Measurements from ENCODE around the gene GMPPA. TPM values are rescaled to one million over a fixed set of nuclear protein-coding genes. Genes with fewer than 3 reads are reported as not detected.

GMPPA gene
- polyA plus RNA-seq, 2 of the 4 experiments (the other 2 are of a cell fraction): 36.2 to 46.2 TPM

GRCh38 chr2:219538504-219538951, 39.8 kb downstream of the GMPPA start (continued):
- no peak for TF ChIP-seq ELK1 (IDR thresholded peaks at IDR 0.05; ENCODE audit: low read depth, low read length)
- TF ChIP-seq HDAC2 (IDR thresholded peaks at IDR 0.05): no peak

GRCh38 chr2:219538956-219539788, 40.5 kb downstream of the GMPPA start:
- TF ChIP-seq KDM5A (IDR thresholded peaks at IDR 0.05): no peak
- no peak for TF ChIP-seq CEBPB (IDR thresholded peaks at IDR 0.05)
- TF ChIP-seq SREBF2 (IDR thresholded peaks at IDR 0.05): no peak
- no peak for TF ChIP-seq NFE2L2 (conservative IDR thresholded peaks at IDR 0.05; ENCODE audit: low read length)
- no peak for TF ChIP-seq ESRRA (IDR thresholded peaks at IDR 0.05; ENCODE audit: borderline replicate concordance, low read length)
- TF ChIP-seq PHF8 (IDR thresholded peaks at IDR 0.05; ENCODE audit: borderline replicate concordance, low read depth): no peak
- no peak for TF ChIP-seq ZFP36 (IDR thresholded peaks at IDR 0.05; ENCODE audit: borderline replicate concordance, partially characterized antibody)
- Histone ChIP-seq H3K4me3 (no peak overlapping the region), H3K9me3 (no peaks in the 10 kb centered on the region), H3K4me1 (peaks cover 10% of the 10 kb centered on the region), H3K4me2 (no peak overlapping the region), H3K27ac (no peak overlapping the region)
- ChIA-PET POLR2A (no interaction called here), CTCF (interaction anchor here (0.7 to 79.1 kb wide), 9 partner anchors 9 to 151 kb away, joined by 3 to 3291 read pairs (median 68); partner anchors contain the start of genes ASIC4, GMPPA and SPEG)
- DNase-seq (ENCODE audit: low read depth in 1 of 2, low spot score in 1 of 2): no peak
- FAIRE-seq: no peak
- no peak for ATAC-seq
- 91% methylated on average over 11 of the region's 32 CpGs for WGBS (ENCODE audit: missing lambda C conversion rate)

DNA sequence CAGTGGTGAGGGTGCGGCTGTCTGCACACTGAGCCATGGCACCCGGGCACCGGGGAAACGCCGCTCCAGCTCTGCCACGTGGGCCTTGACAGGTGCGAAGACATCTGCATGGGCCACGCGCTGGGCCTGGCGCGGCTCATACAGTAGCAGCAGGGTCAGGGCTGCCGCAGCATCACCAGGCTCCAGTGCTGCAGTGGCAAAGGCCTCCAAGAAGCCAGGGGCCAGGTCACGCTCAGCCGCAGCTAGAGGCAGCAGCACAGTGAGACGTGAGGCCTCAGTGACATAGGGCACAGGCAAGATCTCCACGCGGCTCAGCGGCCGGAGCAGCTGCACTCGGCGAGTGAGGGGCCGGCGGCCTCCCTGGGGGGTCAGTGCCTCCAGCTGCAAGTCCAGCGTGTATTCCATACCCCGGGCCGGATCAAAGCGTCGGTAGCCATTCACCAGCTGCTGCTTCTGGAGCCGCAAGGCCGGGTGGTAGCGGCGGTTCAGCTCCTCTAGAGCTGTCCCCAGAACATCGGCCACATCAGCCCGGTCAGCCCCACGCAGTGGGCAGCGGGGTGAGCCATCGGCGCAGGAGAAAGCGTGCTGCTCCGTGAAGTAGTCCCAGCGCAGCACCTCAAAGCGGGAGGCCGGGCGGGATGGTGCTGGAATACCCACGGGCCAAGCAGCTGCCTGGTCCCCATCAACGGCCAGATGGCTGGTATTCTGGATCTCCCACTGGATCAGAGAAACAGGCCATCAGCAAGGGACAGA, 41.4 kb downstream of the GMPPA start:
- FAIRE-seq (no peak), ATAC-seq (no peak), DNase-seq (ENCODE audit: low read depth in 1 of 2, low spot score in 1 of 2) (no peak)
- Histone ChIP-seq H3K4me2 (no peak overlapping the region), H3K9me3 (no peaks in the 10 kb centered on the region), H3K4me1 (peaks cover 12% of the 10 kb centered on the region), H3K4me3 (no peak overlapping the region), H3K27ac (no peak overlapping the region)
- 95% methylated on average over 22 of the region's 46 CpGs for WGBS (ENCODE audit: missing lambda C conversion rate)
- ChIA-PET POLR2A (no interaction called here), CTCF (interaction anchor here (0.7 to 79.1 kb wide), 17 partner anchors 9 to 197 kb away, joined by 3 to 3291 read pairs (median 11); partner anchors contain the start of genes ASIC4, GMPPA, OBSL1 and SPEG)
- TF ChIP-seq JUN (IDR thresholded peaks at IDR 0.05): no peak
- no peak for TF ChIP-seq ELK1 (IDR thresholded peaks at IDR 0.05; ENCODE audit: low read depth, low read length)
- TF ChIP-seq MAZ (IDR thresholded peaks at IDR 0.05; ENCODE audit: borderline replicate concordance, low read depth, low read length): no peak
- no peak for TF ChIP-seq BHLHE40 (IDR thresholded peaks at IDR 0.05; ENCODE audit: low read depth, low read length)
- TF ChIP-seq EHMT2 (IDR thresholded peaks at IDR 0.05; ENCODE audit: low read depth): no peak
- TF ChIP-seq NPAS2 (CRISPR knock-in tag; IDR thresholded peaks at IDR 0.05; ENCODE audit: borderline replicate concordance): no peak
- TF ChIP-seq, protein P1, sequence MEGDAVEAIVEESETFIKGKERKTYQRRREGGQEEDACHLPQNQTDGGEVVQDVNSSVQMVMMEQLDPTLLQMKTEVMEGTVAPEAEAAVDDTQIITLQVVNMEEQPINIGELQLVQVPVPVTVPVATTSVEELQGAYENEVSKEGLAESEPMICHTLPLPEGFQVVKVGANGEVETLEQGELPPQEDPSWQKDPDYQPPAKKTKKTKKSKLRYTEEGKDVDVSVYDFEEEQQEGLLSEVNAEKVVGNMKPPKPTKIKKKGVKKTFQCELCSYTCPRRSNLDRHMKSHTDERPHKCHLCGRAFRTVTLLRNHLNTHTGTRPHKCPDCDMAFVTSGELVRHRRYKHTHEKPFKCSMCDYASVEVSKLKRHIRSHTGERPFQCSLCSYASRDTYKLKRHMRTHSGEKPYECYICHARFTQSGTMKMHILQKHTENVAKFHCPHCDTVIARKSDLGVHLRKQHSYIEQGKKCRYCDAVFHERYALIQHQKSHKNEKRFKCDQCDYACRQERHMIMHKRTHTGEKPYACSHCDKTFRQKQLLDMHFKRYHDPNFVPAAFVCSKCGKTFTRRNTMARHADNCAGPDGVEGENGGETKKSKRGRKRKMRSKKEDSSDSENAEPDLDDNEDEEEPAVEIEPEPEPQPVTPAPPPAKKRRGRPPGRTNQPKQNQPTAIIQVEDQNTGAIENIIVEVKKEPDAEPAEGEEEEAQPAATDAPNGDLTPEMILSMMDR (IDR thresholded peaks at IDR 0.05): no peak
- TF ChIP-seq KDM1A (IDR thresholded peaks at IDR 0.05; ENCODE audit: low read depth): no peak
- no peak for TF ChIP-seq SREBF2 (IDR thresholded peaks at IDR 0.05)
- no peak for TF ChIP-seq RCOR1 (IDR thresholded peaks at IDR 0.05; ENCODE audit: low read depth, low read length)
- no peak for TF ChIP-seq HMGXB4 (CRISPR knock-in tag; IDR thresholded peaks at IDR 0.05; ENCODE audit: borderline replicate concordance)
- no peak for TF ChIP-seq FOSB (CRISPR knock-in tag; IDR thresholded peaks at IDR 0.05)
- TF ChIP-seq HOXA7 (CRISPR knock-in tag; IDR thresholded peaks at IDR 0.05): no peak
- no peak for TF ChIP-seq USF2 (IDR thresholded peaks at IDR 0.05)
- no peak for TF ChIP-seq SMC3 (IDR thresholded peaks at IDR 0.05)
- TF ChIP-seq RFX5 (IDR thresholded peaks at IDR 0.05): no peak
- no peak for TF ChIP-seq POLR2A (IDR thresholded peaks at IDR 0.05; ENCODE audit: low read length)
- no peak for TF ChIP-seq PHF8 (IDR thresholded peaks at IDR 0.05; ENCODE audit: borderline replicate concordance, low read depth)

All from A549 (cell line).